HG02852 (cell line): ENCODE results near the gene RBM17.
"Not testable (repeated sequence)": the region's sequence is repeated elsewhere in the genome, so short reads cannot be mapped to it uniquely, and the experiment has no call there.

Experiments
- ATAC-seq: cut with Tn5 transposase; IDR thresholded peaks from one replicate; pipeline ENCODE4 v1.9.1; 2021; ENCODE audit warnings: mild to moderate bottlenecking, moderate library complexity; ENCODE audit not compliant: unreplicated experiment

Gene RBM17

DNA sequence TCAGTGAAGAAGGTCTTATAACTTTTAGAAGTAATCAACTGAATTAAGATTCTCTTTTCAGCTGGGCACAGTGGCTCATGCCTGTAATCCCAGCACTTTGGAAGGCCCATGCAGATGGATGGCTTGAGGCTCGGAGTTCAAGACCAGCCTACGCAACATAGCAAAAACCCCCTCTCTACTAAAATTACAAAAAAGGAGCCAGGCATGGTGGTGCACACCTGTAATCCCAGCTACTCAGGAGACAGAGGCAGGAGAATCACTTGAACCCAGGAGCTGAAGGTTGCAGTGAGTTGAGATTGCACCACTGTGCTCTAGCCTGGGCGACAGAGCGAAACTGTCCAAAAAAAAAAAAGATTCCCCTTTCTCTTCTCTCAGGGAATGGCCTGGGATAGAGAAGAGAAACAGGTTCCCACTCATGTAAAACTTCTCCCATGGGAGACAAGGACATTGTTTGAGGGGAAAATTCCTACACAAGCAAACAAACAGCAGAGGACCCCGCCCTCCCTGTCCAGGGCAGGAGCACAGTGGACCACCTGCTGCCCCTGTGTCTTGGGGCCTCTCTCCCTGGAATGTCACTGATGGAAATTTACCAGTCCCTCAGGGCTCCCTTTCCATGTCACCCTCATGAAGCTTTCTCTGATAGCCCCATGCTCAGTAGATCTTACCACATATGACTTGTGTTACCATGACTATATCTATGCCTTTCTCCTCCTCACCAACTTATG, 32.3 kb upstream of the RBM17 start:
- no peak for ATAC-seq

DNA sequence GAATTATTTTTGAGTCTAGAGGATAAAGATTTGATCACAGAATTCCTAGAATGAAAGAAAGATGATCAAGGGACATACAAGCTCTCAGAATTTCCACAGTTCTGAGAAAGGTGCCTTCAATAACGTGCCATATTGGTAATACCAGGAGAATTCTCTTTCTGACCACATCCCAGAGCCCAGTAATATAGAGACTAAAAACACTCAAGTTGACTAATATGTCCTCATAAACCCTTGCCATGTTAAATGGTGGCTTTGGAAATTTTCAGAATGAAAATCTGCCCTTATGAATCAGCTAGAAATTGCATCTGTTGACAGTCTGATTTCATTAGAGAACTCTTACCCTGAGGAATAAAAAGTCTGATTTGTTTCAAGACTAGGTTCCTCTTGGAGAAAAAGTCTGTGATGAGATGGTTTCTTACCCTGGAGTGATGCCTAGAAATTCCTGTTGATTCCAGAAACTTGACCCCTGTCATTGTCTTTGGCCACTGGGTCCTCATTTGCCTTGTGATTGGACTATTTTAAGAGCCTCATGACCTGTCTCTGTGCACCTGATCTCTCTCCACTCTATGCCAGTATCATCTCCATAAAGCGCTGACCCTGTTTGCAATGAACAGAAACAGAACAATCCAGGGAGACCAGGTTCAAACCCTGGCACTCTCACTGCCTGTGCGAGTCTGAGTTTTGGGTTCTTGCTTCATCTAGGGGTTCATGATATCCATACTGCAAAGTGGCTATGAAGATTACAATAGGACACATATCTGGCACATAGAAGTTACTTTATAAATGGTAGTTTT, 30.0 kb upstream of the RBM17 start:
- no peak for ATAC-seq

GRCh38 chr10:6059506-6059905, 29.3 kb upstream of the RBM17 start:
- no peak for ATAC-seq

- no peak for ATAC-seq
Observed at GRCh38 chr10:6061056-6061455, 27.8 kb upstream of the RBM17 start.

DNA sequence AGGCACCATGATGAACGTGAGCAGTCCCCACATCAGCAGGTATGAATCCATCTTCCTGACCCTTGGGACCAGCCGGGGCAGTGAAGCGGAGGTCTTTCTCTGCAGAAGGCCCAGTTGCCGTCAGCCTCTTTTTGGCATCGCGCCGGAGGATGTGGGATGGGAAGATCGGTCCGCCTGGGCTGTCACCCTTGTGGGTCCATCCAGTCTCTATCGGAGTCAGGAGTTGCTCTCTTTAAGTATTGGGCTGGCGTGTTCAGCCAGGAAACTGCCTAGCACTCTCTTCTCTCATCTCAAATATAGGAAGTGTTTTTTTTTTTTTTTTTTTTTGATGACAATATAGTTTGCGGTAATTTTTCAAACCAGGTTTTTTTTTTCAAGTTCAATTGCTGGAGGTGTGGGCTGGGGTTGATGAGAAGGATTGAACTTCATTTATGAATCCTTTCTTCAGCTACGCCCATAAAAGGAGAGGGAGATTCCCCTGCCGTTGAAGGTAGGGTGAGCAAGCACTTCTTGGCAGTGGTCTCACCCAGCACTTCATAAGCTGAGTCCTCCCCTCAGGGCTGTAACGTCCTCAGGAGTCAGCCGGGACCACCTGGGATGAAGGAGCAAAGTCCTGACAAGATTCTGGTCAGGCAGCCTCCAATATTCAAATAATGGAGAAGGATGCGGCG, 26.6 kb upstream of the RBM17 start, which contains the start of gene IL2RA:
Gene IL2RA, minus strand, starts transcription at position 267 of the 671 bp plus-strand sequence. Its CDS starts 216 bp downstream, at position 51.
- no peak for ATAC-seq

DNA sequence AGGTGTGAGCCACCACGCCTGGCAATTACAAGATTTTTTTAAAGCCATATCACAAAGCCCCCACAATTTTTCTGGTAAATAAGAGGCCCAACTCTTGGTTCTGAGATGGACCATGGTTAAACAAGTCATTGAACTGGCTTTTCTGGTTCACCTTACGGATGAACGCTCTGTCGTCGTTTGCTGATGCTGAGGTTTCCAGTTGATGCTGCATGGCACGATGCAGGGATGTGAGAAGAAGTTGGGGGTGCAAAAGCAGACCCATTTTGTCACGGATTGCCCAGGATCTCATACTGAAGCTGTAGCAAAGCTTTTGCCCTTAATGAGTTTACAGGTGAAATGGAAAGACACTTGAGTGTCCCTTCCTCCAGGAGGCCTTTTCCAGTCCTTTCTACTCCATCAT, 24.7 kb upstream of the RBM17 start:
- no peak for ATAC-seq

DNA sequence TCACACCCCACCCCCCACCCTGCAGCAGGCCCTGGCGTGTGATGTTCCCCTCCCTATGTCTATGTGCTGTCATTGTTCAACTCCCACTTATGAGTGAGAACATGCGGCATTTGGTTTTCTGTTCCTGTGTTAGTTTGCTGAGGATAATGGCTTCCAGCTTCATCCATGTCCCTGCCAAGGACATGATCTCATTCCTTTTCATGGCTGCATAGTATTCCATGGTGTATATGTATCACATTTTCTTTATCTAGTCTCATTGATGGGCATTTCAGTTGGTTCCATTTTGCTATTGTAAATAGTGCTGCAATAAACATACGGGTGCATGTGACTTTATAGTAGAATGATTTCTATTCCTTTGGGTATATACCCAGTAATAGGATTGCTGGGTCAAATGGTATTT, 24.1 kb upstream of the RBM17 start:
- not testable (repeated sequence) for ATAC-seq

GRCh38 chr10:6065406-6065805, 23.4 kb upstream of the RBM17 start:
- ATAC-seq = no peak

GRCh38 chr10:6065835-6066234, 23.0 kb upstream of the RBM17 start:
- ATAC-seq = no peak

DNA sequence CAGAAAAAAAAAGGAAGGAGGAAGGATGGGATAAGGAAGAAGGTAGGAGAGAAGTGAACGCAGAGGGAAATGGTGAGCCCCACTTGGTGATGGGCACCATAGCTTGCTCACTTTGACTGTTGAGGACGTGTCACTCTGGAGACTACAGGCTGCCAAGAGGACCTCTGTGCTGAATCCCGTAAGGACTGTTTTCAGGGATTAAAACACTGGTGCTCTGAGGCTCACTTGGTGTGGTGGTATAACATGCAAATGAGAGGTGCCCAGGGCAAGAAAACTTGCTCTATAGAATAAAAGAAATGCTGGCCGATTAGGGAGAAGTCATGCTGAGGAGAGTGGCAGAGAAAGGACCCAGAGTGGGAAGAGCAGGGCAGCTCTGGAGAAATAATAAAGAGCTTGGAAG, 21.4 kb upstream of the RBM17 start:
- ATAC-seq = no peak

GRCh38 chr10:6068006-6068405, 20.8 kb upstream of the RBM17 start:
- ATAC-seq = no peak

GRCh38 chr10:6068422-6068821, 20.4 kb upstream of the RBM17 start:
- peak; percentile 30 for ATAC-seq

GRCh38 chr10:6069081-6069931, 19.5 kb upstream of the RBM17 start:
- no peak for ATAC-seq

DNA sequence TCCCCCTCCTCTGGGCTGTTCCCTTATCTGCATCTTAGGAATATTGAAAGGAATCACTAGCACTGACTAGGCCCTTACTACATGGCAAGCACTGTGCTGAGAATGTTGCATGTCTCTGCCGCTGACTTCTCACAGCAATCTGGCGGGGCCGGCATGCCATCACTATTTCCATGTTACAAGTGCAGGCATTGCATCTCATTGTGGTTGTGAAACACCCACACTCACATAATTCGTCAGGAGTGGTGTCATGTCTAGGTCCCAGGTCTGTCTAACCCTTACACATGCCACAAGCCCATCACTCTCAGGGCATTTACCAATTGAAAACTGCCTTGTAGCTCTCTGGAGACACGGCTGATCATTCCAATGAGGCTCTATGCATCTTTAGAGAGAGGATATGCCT, 18.2 kb upstream of the RBM17 start:
- ATAC-seq = no peak

- ATAC-seq = no peak
Observed at GRCh38 chr10:6071181-6072175, 17.4 kb upstream of the RBM17 start.

GRCh38 chr10:6072215-6072934, 16.5 kb upstream of the RBM17 start:
- peak; percentile 80 for ATAC-seq

DNA sequence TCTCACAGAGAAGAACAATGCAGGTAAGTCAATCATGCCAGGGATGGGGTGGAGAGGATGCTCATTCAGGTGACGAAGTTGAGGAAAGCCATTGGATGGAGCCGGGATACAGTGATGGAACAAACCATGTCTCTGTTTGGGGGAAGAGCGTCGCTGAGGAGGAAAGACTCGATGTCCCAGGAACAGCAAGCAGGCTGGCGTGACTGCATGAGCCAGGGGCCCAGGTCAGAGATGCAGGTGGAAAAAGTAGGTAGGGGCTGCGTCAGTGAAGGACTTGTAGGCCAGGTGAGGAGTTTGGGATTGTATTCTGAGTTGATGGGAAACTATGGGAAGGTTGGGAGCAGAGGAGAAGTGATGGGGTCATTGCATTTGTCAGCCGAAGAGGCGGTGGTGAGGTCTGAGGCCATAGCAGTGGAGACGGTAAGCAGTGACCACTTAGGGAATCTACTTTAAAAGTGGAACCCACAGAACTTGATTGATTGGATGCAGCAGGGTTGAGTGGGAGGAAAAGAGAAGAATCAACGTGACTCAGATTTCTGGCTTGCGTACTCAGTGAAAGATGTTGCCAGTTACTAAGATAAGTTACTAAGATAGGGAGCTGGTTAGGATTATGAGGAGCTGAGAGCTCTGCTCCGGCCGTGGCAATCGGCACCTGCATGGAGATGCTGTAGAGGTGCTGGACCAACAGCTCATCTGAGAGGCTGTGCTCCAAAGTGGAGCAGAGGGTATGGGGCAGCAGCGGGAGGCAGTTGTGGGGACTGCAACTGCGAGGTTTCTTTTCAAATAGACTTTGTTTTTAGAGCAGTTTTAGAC, 14.1 kb upstream of the RBM17 start:
- no peak for ATAC-seq

DNA sequence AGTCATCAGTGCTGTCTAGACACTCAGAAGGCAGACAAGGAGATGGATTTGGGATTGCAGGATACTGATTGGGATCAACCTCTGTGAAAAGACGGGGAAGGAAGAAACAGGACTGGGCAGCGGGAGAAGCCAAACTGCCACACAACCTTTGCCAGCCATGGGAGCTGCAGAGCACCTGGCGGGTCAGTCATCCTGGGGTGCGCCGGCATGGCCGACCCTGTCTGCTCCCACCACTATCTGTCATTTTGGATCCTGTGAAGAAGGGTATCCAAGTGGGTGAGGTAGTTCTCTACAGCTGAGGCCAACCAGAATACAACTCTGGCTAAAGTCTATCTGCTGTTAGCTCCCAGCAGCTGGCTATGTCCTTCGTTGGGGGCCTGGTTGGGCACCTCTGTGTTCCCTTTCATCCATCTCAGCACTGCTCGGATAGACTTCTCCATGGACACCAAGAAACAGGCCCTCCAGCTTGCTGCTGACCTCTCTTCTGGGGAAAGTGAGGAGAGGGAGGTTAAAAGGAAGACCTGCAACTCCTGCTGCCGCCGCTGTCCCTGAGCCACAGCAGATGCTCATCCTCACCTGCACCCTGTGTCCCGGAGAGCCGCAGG, 11.7 kb upstream of the RBM17 start:
- ATAC-seq = no peak
